KMS-11 (cell line): ENCODE results near the gene C2orf69.

ENCODE experiments used
- H2AFZ ChIP-seq: fragments of 200-600 bp; sonication (generic); 2 replicates; pipeline ENCODE4 v1.6.1; 2016; ENCODE audit warnings: antibody characterized with exemption, mixed run types, low read depth
- H3K27ac ChIP-seq: fragments of 200-600 bp; sonication (generic); 2 replicates; pipeline ENCODE4 v1.6.1; 2016; ENCODE audit warnings: mild to moderate bottlenecking, mixed run types
- H3K27me3 ChIP-seq: fragments of 200-600 bp; sonication (generic); 2 replicates; pipeline ENCODE4 v1.6.1; 2017; ENCODE audit warnings: mild to moderate bottlenecking, low read depth, mixed run types, moderate library complexity; ENCODE audit not compliant: insufficient read depth
- H3K36me3 ChIP-seq: fragments of 200-600 bp; sonication (generic); 2 replicates; pipeline ENCODE4 v1.6.1; 2017; ENCODE audit warnings: mild to moderate bottlenecking, mixed run types; ENCODE audit not compliant: insufficient read depth
- H3K4me1 ChIP-seq: fragments of 200-600 bp; sonication (generic); 2 replicates; pipeline ENCODE4 v1.6.1; 2016; ENCODE audit warnings: mild to moderate bottlenecking, low read depth, mixed run types; ENCODE audit not compliant: poor library complexity, severe bottlenecking
- H3K4me2 ChIP-seq: fragments of 200-600 bp; sonication (generic); 2 replicates; pipeline ENCODE4 v1.7.0; 2016; ENCODE audit warnings: mild to moderate bottlenecking, mixed run types
- H3K4me3 ChIP-seq: fragments of 200-600 bp; sonication (generic); IDR thresholded peaks from 2 replicates; pipeline ENCODE4 v1.6.1; 2017; ENCODE audit warnings: low read depth, low read length, mixed read lengths; ENCODE audit not compliant: insufficient read depth
- H3K79me2 ChIP-seq: fragments of 200-600 bp; sonication (generic); 2 replicates; pipeline ENCODE4 v1.6.1; 2016; ENCODE audit warnings: low read depth, mixed run types; ENCODE audit not compliant: insufficient read depth
- H3K9ac ChIP-seq: fragments of 200-600 bp; sonication (generic); 2 replicates; pipeline ENCODE4 v1.6.1; 2016; ENCODE audit warnings: mild to moderate bottlenecking, mixed run types
- H4K20me1 ChIP-seq: fragments of 200-600 bp; sonication (generic); 2 replicates; pipeline ENCODE4 v1.6.1; 2016; ENCODE audit warnings: mild to moderate bottlenecking, mixed run types; ENCODE audit not compliant: insufficient read depth
- TF ChIP-seq, protein P1 (sequence below): fragments of 200-600 bp; sonication (generic); conservative IDR thresholded peaks from 2 replicates; pipeline ENCODE4 v1.6.1; 2017; ENCODE audit warnings: low read depth, mild to moderate bottlenecking, antibody characterized with exemption, low read length, moderate library complexity, mixed read lengths

The C2orf69 gene

DNA sequence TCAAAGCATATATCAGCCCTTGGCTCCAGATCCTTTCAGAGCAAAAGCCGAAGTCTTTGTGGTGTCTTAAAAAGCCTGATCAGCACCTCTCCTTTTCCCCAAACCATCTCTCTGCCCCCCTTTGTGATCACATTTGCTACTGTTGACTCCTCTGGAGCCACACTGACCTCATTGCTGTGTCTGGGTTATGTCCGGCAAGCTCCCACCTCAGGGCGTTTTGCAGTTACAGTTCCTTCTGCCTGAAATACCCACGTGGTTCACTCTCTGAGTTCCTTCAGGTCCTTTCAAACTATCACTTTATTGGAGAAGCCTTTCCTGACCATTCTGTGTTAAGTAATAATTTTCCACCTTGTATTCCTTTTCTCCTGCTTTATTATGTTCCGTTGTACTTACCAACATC is 11.8 kb downstream of the C2orf69 start:
- H3K27me3 ChIP-seq: no peaks in the 10 kb centered on the region
- no peak overlapping the region for H3K4me2 ChIP-seq
- H3K79me2 ChIP-seq: peaks cover 43% of the 10 kb centered on the region; the same call in 1 of the 2 replicates
- H2AFZ ChIP-seq: no peak overlapping the region
- H3K36me3 ChIP-seq: no peaks in the 10 kb centered on the region
- no peak overlapping the region for H3K4me3 ChIP-seq
- H3K9ac ChIP-seq: no peak overlapping the region
- H4K20me1 ChIP-seq: peaks cover 4% of the 10 kb centered on the region; the same call in 1 of the 2 replicates
- no peak overlapping the region for H3K27ac ChIP-seq
- TF ChIP-seq, protein P1, sequence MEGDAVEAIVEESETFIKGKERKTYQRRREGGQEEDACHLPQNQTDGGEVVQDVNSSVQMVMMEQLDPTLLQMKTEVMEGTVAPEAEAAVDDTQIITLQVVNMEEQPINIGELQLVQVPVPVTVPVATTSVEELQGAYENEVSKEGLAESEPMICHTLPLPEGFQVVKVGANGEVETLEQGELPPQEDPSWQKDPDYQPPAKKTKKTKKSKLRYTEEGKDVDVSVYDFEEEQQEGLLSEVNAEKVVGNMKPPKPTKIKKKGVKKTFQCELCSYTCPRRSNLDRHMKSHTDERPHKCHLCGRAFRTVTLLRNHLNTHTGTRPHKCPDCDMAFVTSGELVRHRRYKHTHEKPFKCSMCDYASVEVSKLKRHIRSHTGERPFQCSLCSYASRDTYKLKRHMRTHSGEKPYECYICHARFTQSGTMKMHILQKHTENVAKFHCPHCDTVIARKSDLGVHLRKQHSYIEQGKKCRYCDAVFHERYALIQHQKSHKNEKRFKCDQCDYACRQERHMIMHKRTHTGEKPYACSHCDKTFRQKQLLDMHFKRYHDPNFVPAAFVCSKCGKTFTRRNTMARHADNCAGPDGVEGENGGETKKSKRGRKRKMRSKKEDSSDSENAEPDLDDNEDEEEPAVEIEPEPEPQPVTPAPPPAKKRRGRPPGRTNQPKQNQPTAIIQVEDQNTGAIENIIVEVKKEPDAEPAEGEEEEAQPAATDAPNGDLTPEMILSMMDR: no peak
- H3K4me1 ChIP-seq: no peaks in the 10 kb centered on the region

DNA sequence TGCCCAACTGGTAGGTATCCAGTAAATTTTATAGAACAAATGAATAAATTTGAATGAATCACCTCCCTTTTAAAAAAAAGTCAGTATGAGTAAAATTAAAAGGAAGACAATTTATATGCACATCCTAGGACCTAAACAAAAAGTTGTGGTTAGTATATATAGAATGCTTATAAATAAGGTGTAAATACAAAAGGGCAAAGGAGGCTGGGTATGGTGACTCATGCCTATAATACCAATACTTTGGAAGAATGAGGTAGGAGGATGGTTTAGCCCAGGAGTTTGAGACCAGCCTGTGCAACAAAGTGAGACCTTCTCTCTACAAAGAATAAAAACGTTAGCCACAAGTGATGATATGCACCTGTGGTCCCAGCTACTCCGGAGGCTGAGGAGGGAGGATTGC is 12.8 kb downstream of the C2orf69 start:
- Histone ChIP-seq H2AFZ (no peak overlapping the region), H3K9ac (no peak overlapping the region), H3K27ac (no peak overlapping the region), H3K4me1 (no peaks in the 10 kb centered on the region), H3K4me3 (no peak overlapping the region), H3K36me3 (no peaks in the 10 kb centered on the region), H3K4me2 (no peak overlapping the region), H4K20me1 (peaks cover 4% of the 10 kb centered on the region; the same call in 1 of the 2 replicates), H3K27me3 (no peaks in the 10 kb centered on the region), H3K79me2 (peaks cover 34% of the 10 kb centered on the region; the same call in 1 of the 2 replicates)
- TF ChIP-seq, protein P1: no peak

DNA sequence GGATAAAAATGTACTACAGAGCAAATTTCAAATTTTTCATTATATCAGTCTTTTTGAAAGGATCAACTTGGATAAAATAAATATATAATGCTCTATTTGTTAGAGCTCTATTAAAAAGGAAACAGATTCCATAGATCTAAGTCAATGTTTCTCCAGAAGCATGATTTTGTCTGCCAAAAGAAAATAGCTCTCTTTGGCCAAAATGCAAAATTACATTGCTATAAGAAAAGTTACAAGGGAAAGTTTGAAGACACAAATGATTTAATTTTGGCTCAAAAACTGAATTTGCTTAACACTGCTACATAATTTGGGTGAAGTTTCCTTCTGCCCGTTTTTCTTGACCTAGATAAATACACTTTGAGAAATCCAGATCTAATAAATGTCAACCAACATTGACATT is 15.7 kb downstream of the C2orf69 start:
- Histone ChIP-seq H3K9ac (no peak overlapping the region), H2AFZ (no peak overlapping the region), H3K4me1 (no peaks in the 10 kb centered on the region), H3K27me3 (no peaks in the 10 kb centered on the region), H3K27ac (no peak overlapping the region), H3K4me3 (no peak overlapping the region), H3K4me2 (no peak overlapping the region), H4K20me1 (peaks cover 4% of the 10 kb centered on the region; the same call in 1 of the 2 replicates), H3K36me3 (no peaks in the 10 kb centered on the region), H3K79me2 (peaks cover 11% of the 10 kb centered on the region; the same call in 1 of the 2 replicates)
- TF ChIP-seq, protein P1: no peak

DNA sequence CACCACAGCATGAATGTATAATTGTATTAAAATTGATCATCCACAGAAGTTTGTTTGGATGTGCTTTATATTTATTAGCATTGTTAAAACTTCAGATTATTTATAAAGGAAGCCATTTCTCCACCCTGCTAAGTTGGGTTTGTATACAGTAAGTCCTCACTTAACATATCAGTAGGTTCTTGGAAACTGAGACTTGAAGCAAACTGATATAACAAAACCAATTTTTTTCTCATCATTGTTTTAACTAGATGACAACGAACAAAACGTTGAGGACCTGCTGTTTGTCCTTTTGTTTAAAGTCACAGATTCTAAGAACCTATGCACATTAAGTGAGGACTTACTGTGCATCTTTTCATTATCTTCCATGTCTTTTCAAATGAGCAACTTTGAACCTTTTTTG is 17.1 kb downstream of the C2orf69 start:
- no peaks in the 10 kb centered on the region for H3K36me3 ChIP-seq
- H3K27ac ChIP-seq: no peak overlapping the region
- H3K27me3 ChIP-seq: no peaks in the 10 kb centered on the region
- H3K4me2 ChIP-seq: no peak overlapping the region
- peaks cover 4% of the 10 kb centered on the region; the same call in 1 of the 2 replicates for H4K20me1 ChIP-seq
- no peak overlapping the region for H3K9ac ChIP-seq
- no peak overlapping the region for H3K4me3 ChIP-seq
- H3K79me2 ChIP-seq: peaks cover 10% of the 10 kb centered on the region; the same call in 1 of the 2 replicates
- no peaks in the 10 kb centered on the region for H3K4me1 ChIP-seq
- no peak overlapping the region for H2AFZ ChIP-seq
- TF ChIP-seq, protein P1: no peak
